ENCODE data around the gene ZNF318. TPM values are rescaled to one million over a fixed set of nuclear protein-coding genes. Genes with fewer than 3 reads are reported as not detected.

ZNF318 gene, protein sequence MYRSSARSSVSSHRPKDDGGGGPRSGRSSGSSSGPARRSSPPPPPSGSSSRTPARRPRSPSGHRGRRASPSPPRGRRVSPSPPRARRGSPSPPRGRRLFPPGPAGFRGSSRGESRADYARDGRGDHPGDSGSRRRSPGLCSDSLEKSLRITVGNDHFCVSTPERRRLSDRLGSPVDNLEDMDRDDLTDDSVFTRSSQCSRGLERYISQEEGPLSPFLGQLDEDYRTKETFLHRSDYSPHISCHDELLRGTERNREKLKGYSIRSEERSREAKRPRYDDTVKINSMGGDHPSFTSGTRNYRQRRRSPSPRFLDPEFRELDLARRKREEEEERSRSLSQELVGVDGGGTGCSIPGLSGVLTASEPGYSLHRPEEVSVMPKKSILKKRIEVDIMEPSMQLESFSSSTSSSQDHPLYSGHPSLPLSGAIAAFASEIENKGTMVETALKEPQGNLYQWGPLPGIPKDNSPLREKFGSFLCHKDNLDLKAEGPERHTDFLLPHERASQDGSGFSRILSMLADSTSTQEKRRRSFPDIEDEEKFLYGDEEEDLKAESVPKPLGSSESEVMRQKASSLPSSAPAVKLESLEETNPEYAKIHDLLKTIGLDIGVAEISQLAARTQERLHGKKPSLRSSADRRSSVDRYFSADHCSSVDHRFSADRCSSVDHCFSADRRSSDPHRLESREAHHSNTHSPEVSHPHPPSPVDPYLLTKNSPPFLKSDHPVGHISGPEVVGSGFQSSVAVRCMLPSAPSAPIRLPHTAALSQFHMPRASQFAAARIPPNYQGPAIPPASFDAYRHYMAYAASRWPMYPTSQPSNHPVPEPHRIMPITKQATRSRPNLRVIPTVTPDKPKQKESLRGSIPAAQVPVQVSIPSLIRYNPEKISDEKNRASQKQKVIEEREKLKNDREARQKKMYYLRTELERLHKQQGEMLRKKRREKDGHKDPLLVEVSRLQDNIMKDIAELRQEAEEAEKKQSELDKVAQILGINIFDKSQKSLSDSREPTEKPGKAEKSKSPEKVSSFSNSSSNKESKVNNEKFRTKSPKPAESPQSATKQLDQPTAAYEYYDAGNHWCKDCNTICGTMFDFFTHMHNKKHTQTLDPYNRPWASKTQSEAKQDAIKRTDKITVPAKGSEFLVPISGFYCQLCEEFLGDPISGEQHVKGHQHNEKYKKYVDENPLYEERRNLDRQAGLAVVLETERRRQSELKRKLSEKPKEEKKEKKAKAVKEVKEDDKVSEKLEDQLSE (N-terminal part only)
- 18.2 TPM for total RNA-seq

DNA sequence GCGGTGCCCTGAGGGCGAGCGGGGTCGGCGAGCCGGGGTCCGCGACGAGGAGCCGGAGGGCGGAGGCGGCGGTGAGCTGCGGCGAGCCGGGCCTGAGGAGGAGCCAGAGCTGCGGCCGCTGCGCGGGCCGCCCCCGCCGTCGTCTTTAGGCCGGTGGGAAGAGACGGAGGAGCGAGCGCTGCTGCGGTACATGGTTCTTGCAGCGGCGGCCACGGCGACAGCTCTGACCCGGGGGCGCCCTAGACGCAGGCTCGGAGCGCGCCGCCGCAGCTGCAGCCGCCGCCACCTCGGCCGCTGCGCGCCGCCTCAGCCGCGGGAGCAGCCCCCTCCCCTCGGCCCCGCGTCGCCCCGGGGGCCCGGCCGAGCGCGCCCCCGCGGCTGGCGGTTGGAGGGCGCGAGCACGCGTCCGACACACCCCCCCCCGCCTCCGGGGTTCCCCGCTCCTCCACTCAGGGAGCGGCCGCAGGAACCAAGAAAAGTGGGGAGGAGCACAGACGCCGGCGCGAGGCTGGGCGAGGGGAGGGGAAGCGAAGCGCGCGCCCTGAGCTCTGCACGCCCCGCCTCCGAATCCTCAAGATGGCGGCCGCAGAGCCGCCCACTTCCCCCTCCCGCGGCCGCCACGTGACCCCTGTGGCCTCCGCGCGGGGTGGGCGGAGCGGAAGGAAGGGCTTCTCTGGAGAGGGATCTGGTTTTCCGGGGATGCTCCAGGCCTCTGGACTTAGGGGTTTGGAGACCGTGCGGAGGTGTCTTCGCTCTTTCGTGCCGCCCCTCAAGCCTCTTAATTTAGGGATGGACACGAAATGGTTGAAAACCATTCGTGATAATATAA, at the start of gene ZNF318:
TSS of gene ZNF318 (minus strand) at position 474 of the 829 bp plus-strand sequence. CDS start at position 192, 282 bp downstream.

DNA sequence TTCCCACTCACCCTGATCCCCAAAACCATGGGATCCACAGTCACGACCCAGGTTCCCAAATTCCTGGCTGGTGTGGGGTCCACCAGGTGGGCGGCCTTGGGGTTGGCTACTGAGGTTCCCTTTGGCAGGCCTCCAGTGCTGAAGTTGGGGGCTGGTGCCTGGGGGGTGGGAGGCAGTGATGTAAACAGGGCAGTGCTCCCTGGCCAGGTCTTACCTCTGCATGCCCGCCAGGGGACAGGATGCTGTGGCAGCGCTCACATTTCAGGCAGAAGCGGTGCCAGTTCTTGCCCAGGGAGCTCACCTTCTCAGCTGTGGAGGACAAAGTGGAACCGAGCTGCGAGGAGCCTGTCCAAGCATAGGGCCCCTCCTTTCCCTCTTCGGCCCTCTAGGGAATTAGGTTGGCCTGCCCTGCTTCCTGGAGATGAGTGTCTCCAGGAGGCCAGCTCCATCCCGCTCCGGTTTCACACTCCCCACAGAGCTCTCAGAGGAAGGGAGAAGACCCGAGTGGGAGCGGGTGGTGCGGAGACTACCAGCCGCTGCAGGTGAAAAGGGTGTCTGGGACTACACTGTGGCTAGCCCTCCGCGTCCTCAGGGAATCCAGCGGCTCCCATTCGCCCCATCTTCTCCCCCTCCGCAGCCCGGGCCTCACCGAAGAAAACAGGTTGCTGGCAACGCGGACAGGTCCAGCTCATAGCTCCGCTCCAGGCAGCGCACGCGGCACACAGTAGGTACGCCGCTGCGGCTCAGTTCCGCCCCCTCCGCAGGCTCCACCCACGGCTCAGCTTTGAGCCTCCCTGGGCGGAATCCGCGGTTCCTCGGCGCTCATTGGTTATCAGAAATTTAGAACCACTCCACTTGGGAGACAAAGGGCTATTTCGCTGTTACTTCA, 61.1 kb downstream of the ZNF318 start, which contains the start of gene CRIP3:
TSS of gene CRIP3 (minus strand) at position 726 of the 889 bp plus-strand sequence. CDS start at position 692, 34 bp downstream.

DNA sequence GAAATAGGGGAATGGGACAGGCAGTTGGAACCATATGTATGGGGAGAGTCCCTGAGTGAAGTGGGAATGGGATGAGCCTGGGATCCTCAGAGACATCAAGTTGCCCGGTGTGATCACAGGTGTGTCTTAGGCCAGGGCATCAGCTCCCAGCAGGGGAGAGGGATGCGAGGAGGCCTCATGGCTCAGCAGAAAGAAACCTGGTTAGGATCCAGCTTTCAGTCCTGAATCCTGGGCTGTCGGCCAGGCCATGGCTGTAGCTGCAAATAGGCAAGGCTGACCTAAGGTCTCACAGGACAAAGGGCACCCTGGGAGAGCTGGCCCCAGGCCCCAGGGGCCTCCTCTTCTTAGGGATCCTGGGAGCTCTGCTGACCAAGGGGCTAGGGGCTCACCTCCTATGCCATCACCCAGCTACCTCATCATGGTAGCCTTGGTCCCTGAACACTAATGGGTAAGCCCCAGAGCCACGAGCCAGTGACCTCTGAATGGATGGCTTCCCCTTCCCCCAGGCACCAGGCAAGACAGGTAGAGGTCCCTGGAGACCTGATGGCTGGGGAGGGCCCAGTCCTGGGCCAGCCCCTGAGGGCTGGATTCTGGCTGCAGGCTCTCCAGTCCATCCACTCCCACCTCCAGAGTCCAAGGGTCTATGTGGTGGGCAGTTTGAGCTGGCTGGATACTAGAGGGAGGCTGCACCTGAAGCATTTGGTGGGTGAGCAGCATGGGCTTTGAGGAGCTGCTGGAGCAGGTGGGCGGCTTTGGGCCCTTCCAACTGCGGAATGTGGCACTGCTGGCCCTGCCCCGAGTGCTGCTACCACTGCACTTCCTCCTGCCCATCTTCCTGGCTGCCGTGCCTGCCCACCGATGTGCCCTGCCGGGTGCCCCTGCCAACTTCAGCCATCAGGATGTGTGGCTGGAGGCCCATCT, 71.5 kb downstream of the ZNF318 start, which contains the start of gene SLC22A7:
TSS of gene SLC22A7 (plus strand) at position 617 of the 921 bp plus-strand sequence. CDS start at position 716, 99 bp downstream.

Small RNA genes lying within 50 kb of the gene (small RNA-seq; reads per million reads assigned to genes)
- gene AL590383.1 (not detected), gene RPL12P47 (not detected)

Other genes starting within 250 kb of the ZNF318 start
- gene SRF, start 198.4 kb downstream of the ZNF318 start, total RNA-seq = 11.3 TPM
- gene CUL9, start 187.5 kb downstream of the ZNF318 start, total RNA-seq = 34.1 TPM
- gene DNPH1, start 140.2 kb downstream of the ZNF318 start, total RNA-seq = 26.1 TPM
- gene TTBK1, start 126.2 kb downstream of the ZNF318 start, total RNA-seq = 16.8 TPM
- gene SLC22A7, start 71.4 kb downstream of the ZNF318 start, total RNA-seq = 0.23 TPM
- 6.7 TPM for gene CRIP3, start 60.8 kb downstream of the ZNF318 start, total RNA-seq
- 23.8 TPM for gene ABCC10, start 57.9 kb upstream of the ZNF318 start, total RNA-seq
- 8.3 TPM for gene DLK2, start 85.9 kb upstream of the ZNF318 start, total RNA-seq
- 5.1 TPM for gene TJAP1, start 107.9 kb upstream of the ZNF318 start, total RNA-seq
- gene LRRC73, start 140.7 kb upstream of the ZNF318 start, total RNA-seq = 5.3 TPM
- 66.7 TPM for gene YIPF3, start 147.3 kb upstream of the ZNF318 start, total RNA-seq
- gene POLR1C, start 147.4 kb upstream of the ZNF318 start, total RNA-seq = 25.6 TPM
- gene XPO5, start 206.4 kb upstream of the ZNF318 start, total RNA-seq = 52.4 TPM
- gene POLH, start 206.5 kb upstream of the ZNF318 start, total RNA-seq = 10.6 TPM

Data from diencephalon (tissue), 1 donor.